ENCODE measurements around the gene AHSA1.

AHSA1 gene

GRCh38 chr14:77473921-77474320 is 16.0 kb downstream of the AHSA1 start:
- no peak for DNase-seq

- DNase-seq, result no peak
Measured at GRCh38 chr14:77474479-77475177, 16.7 kb downstream of the AHSA1 start.

GRCh38 chr14:77475432-77476115 is 17.7 kb downstream of the AHSA1 start:
- DNase-seq, result no peak

- no peak for DNase-seq
Measured at GRCh38 chr14:77478029-77478428, 20.1 kb downstream of the AHSA1 start.

GRCh38 chr14:77478796-77479195 is 20.9 kb downstream of the AHSA1 start:
- DNase-seq, result no peak

- DNase-seq, result no peak
Measured at GRCh38 chr14:77482422-77482821, 24.5 kb downstream of the AHSA1 start.

- DNase-seq, result no peak
Measured at GRCh38 chr14:77485256-77485655, 27.4 kb downstream of the AHSA1 start.

- peak; percentile 29 for DNase-seq
Measured at GRCh38 chr14:77485901-77486678, 28.2 kb downstream of the AHSA1 start.

GRCh38 chr14:77488558-77488957 is 30.7 kb downstream of the AHSA1 start:
- no peak for DNase-seq

- DNase-seq, result no peak
Measured at GRCh38 chr14:77489041-77489440, 31.1 kb downstream of the AHSA1 start.

- DNase-seq, result no peak
Measured at GRCh38 chr14:77490347-77490986, 32.6 kb downstream of the AHSA1 start.

- no peak for DNase-seq
Measured at GRCh38 chr14:77491056-77491455, 33.2 kb downstream of the AHSA1 start.

GRCh38 chr14:77495334-77495733 is 37.4 kb downstream of the AHSA1 start:
- DNase-seq, result no peak

GRCh38 chr14:77498120-77498979 is 40.5 kb downstream of the AHSA1 start, which contains the start of gene ISM2:
TSS of gene ISM2 (minus strand) at chr14:77498816. CDS start at chr14:77498793, 23 bp downstream.
- peak; percentile 24 for DNase-seq

- no peak for DNase-seq
Measured at GRCh38 chr14:77498984-77499527, 41.2 kb downstream of the AHSA1 start.

- no peak for DNase-seq
Measured at GRCh38 chr14:77502109-77502782, 44.4 kb downstream of the AHSA1 start.

GRCh38 chr14:77503138-77503537 is 45.2 kb downstream of the AHSA1 start:
- no peak for DNase-seq

- no peak for DNase-seq
Measured at GRCh38 chr14:77505031-77505430, 47.1 kb downstream of the AHSA1 start.

GRCh38 chr14:77507762-77508161 is 49.9 kb downstream of the AHSA1 start:
- no peak for DNase-seq

- no peak for DNase-seq
Measured at GRCh38 chr14:77508249-77508648, 50.4 kb downstream of the AHSA1 start.

GRCh38 chr14:77508876-77509275 is 51.0 kb downstream of the AHSA1 start:
- no peak for DNase-seq
